GM21619 (cell line): ENCODE measurements around the gene TMEM53.

ENCODE experiments used
- ATAC-seq: cut with Tn5 transposase; IDR thresholded peaks from one replicate; pipeline ENCODE4 v1.9.1; 2021; ENCODE audit not compliant: unreplicated experiment

Gene TMEM53

GRCh38 chr1:44648529-44649250, 25.6 kb downstream of the TMEM53 start:
- ATAC-seq: no peak

DNA sequence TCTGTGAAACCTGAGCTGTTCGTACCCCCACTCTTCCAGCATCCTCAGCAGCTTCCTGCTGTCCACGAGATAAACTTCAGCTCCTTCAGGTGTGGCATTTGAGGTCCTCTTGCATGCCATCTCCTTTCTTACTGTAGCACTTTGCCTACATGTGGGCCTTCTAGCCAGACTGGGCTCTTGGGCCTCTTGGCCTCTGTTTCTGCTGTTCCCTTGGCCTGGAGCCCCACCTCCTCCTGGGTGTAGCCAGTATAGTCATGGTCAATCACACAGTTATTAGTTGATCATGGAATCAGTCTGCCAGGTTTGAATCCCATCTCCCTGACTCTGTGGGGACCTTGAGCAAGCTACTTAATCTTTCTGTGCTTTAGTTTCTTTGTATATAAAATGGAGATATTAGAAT, 26.4 kb downstream of the TMEM53 start:
- no peak for ATAC-seq

GRCh38 chr1:44646261-44647110, 27.8 kb downstream of the TMEM53 start:
- ATAC-seq: no peak

DNA sequence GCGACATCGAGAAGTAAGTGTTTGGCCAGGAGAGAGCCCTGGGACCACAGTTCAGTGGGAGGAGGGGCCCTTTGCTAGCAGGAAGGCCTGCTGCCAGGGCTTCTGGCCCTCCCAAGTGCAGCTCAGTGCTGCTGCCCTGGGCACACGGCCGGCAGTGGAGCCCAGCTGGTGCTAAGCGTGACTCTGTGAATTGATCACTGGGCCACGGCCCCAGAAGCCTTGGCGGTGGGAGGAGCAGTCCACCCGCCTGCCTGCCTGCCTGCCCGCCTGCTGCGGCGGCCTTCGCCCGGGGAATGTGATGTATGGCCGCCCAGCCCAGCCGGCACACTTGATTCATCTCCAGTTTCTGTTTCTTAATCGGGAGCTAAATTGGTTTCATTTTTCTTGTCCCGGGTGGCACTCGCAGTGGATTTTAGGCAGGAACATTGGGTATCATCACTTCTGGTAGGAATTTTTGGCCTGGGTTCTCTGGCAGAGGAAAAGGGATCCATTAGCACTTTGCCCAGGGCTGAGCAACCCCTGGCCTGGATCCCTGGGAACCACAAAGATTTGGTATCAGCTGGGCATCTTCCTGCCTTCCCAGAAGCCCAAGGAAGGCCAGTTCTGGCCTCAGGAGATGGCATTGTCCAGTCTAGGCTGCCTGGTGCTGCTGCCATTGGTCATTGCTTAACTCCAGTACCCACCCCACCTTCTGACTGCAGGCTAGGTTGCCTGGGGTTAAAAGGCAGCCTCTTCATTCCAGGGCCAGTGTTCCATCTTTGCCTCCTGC, 28.6 kb downstream of the TMEM53 start:
- ATAC-seq: no peak

- ATAC-seq: no peak
Measured at GRCh38 chr1:44644806-44645205, 29.5 kb downstream of the TMEM53 start.

GRCh38 chr1:44643721-44644334, 30.5 kb downstream of the TMEM53 start:
- no peak for ATAC-seq

DNA sequence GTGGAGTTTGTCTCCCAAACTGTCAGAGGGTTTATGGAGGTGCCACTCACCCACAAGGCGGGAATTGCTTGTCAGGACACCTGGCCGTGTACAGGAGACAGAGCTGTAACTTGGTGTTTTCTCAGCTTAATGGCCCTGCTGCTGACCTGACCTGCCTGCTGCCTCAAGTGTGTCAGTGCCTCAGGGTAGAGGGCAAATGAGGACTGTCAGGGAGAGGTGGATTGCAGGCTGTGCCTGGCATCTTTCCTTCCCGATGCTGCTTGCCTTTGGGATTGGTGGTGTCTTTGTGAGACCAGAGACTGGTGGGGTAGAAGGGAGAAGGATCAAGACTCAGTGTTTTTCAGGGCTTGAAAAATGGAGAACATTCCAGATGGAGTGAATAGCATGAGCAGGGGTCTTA, 31.4 kb downstream of the TMEM53 start:
- ATAC-seq: no peak

DNA sequence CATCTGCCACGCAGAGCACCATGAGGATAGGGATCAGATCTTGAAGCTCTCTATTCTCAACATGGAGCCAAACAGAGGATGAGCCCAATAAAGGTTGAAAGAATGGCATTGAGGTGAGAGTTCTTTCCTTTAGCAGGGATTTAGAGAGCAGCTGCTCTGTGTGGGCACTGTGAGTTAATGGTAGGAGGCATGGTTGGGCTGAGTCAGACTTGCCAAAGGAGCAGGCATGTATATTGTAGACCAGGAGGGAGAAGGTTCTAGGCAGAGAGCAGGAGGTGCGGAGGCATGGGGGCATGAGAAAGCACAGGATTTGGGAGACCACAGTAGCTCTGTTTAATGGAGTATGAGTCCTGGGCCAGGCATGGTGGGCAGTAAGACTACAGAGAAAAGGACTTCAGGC, 32.0 kb downstream of the TMEM53 start:
- ATAC-seq: no peak

DNA sequence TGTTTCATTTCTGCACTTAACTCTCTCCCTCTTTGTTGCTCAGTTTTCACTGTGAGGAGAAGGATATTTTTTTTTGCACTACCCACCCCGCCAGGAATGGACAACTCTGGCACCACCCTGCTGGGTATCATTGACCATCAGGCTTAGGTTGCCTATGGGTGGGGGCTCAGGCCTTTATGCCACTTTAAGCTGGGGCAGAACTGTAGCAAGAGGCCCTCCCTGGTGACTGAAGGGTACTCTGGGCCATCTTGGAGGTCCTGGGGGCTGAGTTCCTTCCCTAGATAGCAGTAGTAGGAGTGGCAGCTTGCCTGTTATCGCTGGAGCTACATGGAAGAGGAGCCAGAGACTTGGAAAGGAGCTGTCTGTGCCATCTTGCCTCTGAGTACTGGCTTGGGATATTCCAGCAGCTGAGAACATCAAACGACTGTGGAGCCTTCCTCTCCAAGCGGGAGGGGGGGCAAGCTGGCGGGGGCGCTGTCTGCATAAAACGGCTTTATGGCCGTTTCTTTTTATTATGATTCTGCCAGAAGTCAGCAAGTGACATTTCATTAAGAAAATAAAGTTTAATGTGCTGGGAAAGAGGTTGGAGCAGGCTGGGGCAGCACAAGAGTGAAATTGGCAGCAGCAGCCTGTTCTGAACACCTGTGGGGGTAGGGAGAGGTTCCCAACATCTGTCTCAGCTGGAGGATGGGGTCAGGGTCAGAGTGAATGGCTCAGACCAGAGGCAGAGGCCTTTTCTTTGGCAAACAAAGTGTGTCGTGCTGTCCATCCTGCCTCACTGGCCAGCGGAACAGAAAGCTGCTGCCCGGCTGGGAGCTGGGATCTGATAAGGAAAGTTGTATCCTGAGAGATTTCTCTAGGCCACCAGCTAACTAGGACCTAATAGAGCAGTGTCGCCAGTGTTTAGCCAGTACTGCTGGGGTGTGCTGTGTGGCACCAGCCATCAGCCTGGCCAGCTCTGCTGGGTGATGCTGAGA, 32.9 kb downstream of the TMEM53 start:
- no peak for ATAC-seq

GRCh38 chr1:44640200-44640853, 34.0 kb downstream of the TMEM53 start:
- no peak for ATAC-seq

GRCh38 chr1:44637702-44638411, 36.4 kb downstream of the TMEM53 start:
- no peak for ATAC-seq

- no peak for ATAC-seq
Measured at GRCh38 chr1:44636688-44637598, 37.3 kb downstream of the TMEM53 start.

DNA sequence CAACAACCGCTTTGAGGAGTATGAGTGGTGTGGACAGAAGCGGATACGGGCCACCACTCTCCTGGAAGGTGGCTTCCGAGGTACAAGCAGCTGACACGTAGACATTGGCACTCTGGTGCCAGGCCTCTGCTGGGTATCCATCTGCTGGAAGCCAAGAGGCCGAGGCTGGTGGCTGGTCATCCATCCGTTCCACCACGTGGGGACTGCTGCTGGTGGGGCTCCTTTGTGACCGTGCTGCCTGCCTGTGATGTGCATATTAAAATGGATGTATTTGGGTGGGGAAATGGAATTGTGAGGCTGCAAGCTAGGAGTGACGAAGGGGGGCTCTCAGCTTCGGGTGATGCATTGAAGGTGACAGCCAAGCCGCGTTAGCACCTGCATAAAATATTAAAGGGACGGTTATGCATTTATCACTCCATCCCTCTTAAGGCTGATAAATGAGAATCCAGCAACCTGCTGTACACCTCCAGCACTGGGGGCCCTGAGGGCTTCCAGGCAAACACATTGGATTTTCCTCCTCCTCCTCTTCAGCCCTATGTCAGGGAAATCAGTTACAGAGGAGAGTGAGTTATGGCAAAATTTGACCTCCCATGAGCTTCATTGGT, 38.1 kb downstream of the TMEM53 start:
- ATAC-seq: no peak

GRCh38 chr1:44635439-44635838, 38.8 kb downstream of the TMEM53 start:
- ATAC-seq: no peak

DNA sequence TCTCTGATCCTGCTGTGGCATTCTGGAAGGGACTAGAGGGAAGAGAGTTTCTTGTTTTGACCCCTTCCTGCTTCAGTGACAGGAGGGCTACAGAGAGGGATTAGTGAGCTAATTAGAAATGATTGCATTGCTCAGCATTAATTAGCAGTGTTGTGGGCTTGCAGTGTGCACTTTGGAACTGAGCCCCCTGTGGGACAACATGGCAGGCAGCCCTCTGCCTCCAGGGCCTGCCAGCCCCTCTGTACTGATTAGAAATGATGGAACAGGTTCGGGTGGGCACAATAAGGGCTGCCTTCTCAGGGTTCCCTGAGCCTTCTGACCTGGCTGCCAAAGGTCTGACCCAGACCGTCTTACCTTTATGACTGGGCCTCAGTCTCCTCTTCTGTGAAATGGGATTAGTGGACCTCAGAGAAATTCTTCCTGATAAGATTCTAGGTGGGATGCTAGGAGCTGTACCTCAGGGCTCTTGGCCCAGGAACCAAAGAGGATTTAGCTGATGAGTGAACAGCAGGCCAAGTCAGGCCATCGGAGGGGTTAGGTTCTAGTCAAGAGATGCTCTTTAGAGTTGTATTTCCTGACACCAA, 39.6 kb downstream of the TMEM53 start:
- no peak for ATAC-seq

DNA sequence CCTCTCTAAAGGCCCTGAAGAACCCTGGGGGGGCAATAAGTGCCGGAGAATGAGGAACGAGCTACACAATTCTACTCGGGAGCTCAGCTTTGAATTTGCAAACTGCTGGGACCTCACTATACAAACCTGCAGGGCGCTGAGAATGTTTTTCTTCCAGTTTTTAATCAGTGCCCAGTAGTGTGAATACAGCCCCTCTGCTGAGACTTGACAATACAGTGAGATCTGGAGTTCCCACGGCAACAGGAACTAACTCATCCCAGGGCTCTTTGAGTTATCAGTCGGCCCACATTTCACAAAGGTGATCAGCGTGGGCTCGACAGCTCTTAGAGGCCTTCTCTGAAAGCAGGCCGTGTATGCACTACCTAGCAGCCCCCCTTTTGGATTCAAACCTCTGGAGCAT, 41.7 kb downstream of the TMEM53 start:
- no peak for ATAC-seq
